Ovary (tissue), 9 donors: ENCODE measurements around the gene RPS5. TPM values are rescaled to one million over a fixed set of nuclear protein-coding genes. Genes with fewer than 3 reads are reported as not detected.
"Not testable (repeated sequence)": the region's sequence is repeated elsewhere in the genome, so short reads cannot be mapped to it uniquely, and the experiment has no call there.

ENCODE experiments used
- DNase-seq, 5 donors: peaks; one replicate each; pipeline ENCODE4 v3.0.0-alpha.2; 2019 to 2020
- H3K27ac ChIP-seq, 2 donors: fragments of 200-600 bp; one replicate each; pipeline versions ENCODE4 v1.5.1 to v1.8.0; 2019 to 2022
- H3K27me3 ChIP-seq: fragments of 200-600 bp; one replicate; pipeline ENCODE4 v1.8.0; 2022
- H3K36me3 ChIP-seq: fragments of 200-600 bp; sonication (generic); one replicate; pipeline ENCODE4 v1.5.1; 2019
- H3K4me1 ChIP-seq: one replicate; pipeline ENCODE4 v1.8.1; 2013; ENCODE audit warnings: mild to moderate bottlenecking, moderate library complexity; ENCODE audit not compliant: insufficient read depth
- H3K4me3 ChIP-seq: fragments of 200-600 bp; sonication (generic); one replicate; pipeline ENCODE4 v1.5.1; 2017
- H3K9me3 ChIP-seq, 2 donors: fragments of 200-600 bp in 1 of 2; sonication (generic) in 1 of 2; one replicate each; pipeline versions ENCODE4 v1.5.1 to v1.8.1; 2013 to 2019; ENCODE audit warnings: mild to moderate bottlenecking in 1 of 2, moderate library complexity in 1 of 2
- CTCF ChIP-seq, 3 donors: fragments of 450-650 bp in 2 of 3; fragments of 200-600 bp in 1 of 3; IDR thresholded peaks; one replicate each; pipeline versions ENCODE4 v1.5.1 to v1.8.0; 2016 to 2022; ENCODE audit warnings: antibody characterized with exemption in 3 of 3, mild to moderate bottlenecking in 1 of 3
- EP300 ChIP-seq: sonication (generic); formaldehyde crosslinking; IDR thresholded peaks from one replicate; pipeline ENCODE4 v1.6.1; 2017; ENCODE audit warnings: antibody characterized with exemption
- POLR2A ChIP-seq: fragments of 450-650 bp; IDR thresholded peaks from one replicate; pipeline ENCODE4 v1.6.1; 2017; ENCODE audit warnings: antibody characterized with exemption, mild to moderate bottlenecking, moderate library complexity
- WGBS, 3 donors: extraction: QIAGEN DNeasy Blood & Tissue Kit in 1 of 3; methylation state at CpG; one replicate each; pipeline versions ENCODE4 v1.1.5 to v1.1.7; 2013 to 2017; 5-methylcytosine and 5-hydroxymethylcytosine counted together
- intact Hi-C, 4 donors: fragments of 100-400 bp; cut with DNase I; formaldehyde crosslinking; loops; one replicate each; pipeline versions ENCODE4 v1.11.0 to v1.15.1; 2022 to 2023
- polyA plus RNA-seq, 2 donors: library from polyadenylated mRNA; stranded (reverse); fragments of 200-250 nt in 1 of 2; fragments of 350-450 nt in 1 of 2; fragmentation: Illumina TruSeq in 1 of 2; extraction: RNeasy Lipid Tissue Mini Kit (QIAGEN cat#74804) in 1 of 2; gene quantifications; one replicate each; pipeline ENCODE4 v1.2.3, GENCODE V29; 2013 to 2014
- total RNA-seq, 7 donors: library from RNA; depleted of rRNA in 2 of 7; stranded (reverse); fragments of >200 nt in 2 of 7; fragmentation: NEBNext Ultra II Directional in 3 of 7; extraction: Animal tissue kit (Norgen Biotek cat#: 25700) in 3 of 7; gene quantifications; one replicate each; pipeline versions ENCODE4 v1.1.0 to v1.2.4, GENCODE V29; 2016 to 2023
- donor health status: DM: no; HTN: no; CAD: no; lungs with moderate emphysema.
- donor health status: DM: no; HTN: no; CAD: no.
- donor health status: Bipolar disorder and iron deficiency.
- donor health status: DM: yes; HTN: yes; CAD: no.
- donor health status: DM: no; HTN: no; CAD: no.
- donor health status: DM: yes; HTN: yes; CAD: no.

RPS5 gene
- total and polyA plus RNA-seq, 9 donors, result 715 to 5,180 (median 2,346) TPM

GRCh38 chr19:58372311-58373133 lies 14.5 kb upstream of the RPS5 start:
- Histone ChIP-seq H3K27me3 (no peaks in the 10 kb centered on the region), H3K4me3 (no peak overlapping the region), H3K27ac (peak overlapping the region in 1 of 2 donors; percentile 11), H3K9me3 (no peaks in the 10 kb centered on the region), H3K4me1 (peaks cover 6% of the 10 kb centered on the region), H3K36me3 (no peaks in the 10 kb centered on the region)
- 20 to 47% (median 21%) methylated on average over 15 of the region's 15 CpGs for WGBS, 3 donors
- intact Hi-C loops, result no loop called here
- peak; percentile 53 to 77 (median 60) for DNase-seq
- no peak for TF ChIP-seq EP300
- TF ChIP-seq CTCF (IDR thresholded peaks at IDR 0.05), result peak in 1 of 3 donors; percentile 7

GRCh38 chr19:58374200-58374599 lies 12.9 kb upstream of the RPS5 start:
- 92 to 95% (median 92%) methylated on average over 4 of the region's 4 CpGs for WGBS, 3 donors
- Histone ChIP-seq H3K9me3 (no peaks in the 10 kb centered on the region), H3K27ac (no peak overlapping the region), H3K27me3 (no peaks in the 10 kb centered on the region), H3K4me3 (no peak overlapping the region), H3K36me3 (no peaks in the 10 kb centered on the region), H3K4me1 (peaks cover 6% of the 10 kb centered on the region)
- TF ChIP-seq CTCF (IDR thresholded peaks at IDR 0.05), result no peak
- no peak for TF ChIP-seq POLR2A
- no peak for TF ChIP-seq EP300
- intact Hi-C loops, result no loop called here
- DNase-seq, result no peak

GRCh38 chr19:58376724-58377123 lies 10.3 kb upstream of the RPS5 start:
- intact Hi-C loops, H3K9me3 ChIP-seq, H3K4me3 ChIP-seq, DNase-seq, H3K36me3 ChIP-seq, H3K27ac ChIP-seq, H3K27me3 ChIP-seq: not testable (repeated sequence)
- 76 to 90% (median 79%) methylated on average over 7 of the region's 7 CpGs for WGBS, 3 donors
- peaks cover 12% of the 10 kb centered on the region for H3K4me1 ChIP-seq

- Histone ChIP-seq H3K4me3 (no peak overlapping the region), H3K36me3 (no peaks in the 10 kb centered on the region), H3K27me3 (no peaks in the 10 kb centered on the region), H3K4me1 (peaks cover 8% of the 10 kb centered on the region), H3K9me3 (no peaks in the 10 kb centered on the region), H3K27ac (no peak overlapping the region)
- TF ChIP-seq EP300, result no peak
- no peak for TF ChIP-seq CTCF (IDR thresholded peaks at IDR 0.05)
- no peak for TF ChIP-seq POLR2A
- peak in 1 of 5 donors; percentile 37 for DNase-seq
- intact Hi-C loops, result no loop called here
- 86 to 93% (median 91%) methylated on average over 6 of the region's 6 CpGs for WGBS, 3 donors
These were observed 7.8 kb upstream of the RPS5 start for GRCh38 chr19:58379246-58379645.

GRCh38 chr19:58380037-58380661 lies 6.9 kb upstream of the RPS5 start:
- intact Hi-C loops, result no loop called here
- Histone ChIP-seq H3K9me3 (no peaks in the 10 kb centered on the region), H3K27me3 (no peaks in the 10 kb centered on the region), H3K4me1 (peaks cover 8% of the 10 kb centered on the region), H3K36me3 (no peaks in the 10 kb centered on the region), H3K27ac (peak overlapping the region in 1 of 2 donors; percentile 95), H3K4me3 (peak overlapping the region; percentile 71)
- no peak for DNase-seq
- 3 to 5% (median 4%) methylated on average over 24 of the region's 24 CpGs for WGBS, 3 donors
- no peak for TF ChIP-seq POLR2A
- TF ChIP-seq CTCF (IDR thresholded peaks at IDR 0.05), result no peak
- no peak for TF ChIP-seq EP300
